ENCODE measurements around the gene RABGEF1.

GRCh38 chr7:66754541-66754940 lies 14.0 kb downstream of the RABGEF1 start:
- TF ChIP-seq POLR2A (IDR thresholded peaks at IDR 0.05; ENCODE audit: low read length) (no peak), GATA1 (IDR thresholded peaks at IDR 0.05; ENCODE audit: low read depth, low read length) (no peak)
